Measurements from ENCODE around the gene BRD1.

- TF ChIP-seq CTCF (IDR thresholded peaks at IDR 0.05), result no peak
- no peak for TF ChIP-seq POLR2A (IDR thresholded peaks at IDR 0.05)
- no peak for TF ChIP-seq EP300 (IDR thresholded peaks at IDR 0.05)
Observed at GRCh38 chr22:49815641-49816091, 12.0 kb downstream of the BRD1 start.
